Right lobe of liver (tissue), 6 donors: Measurements from ENCODE around the gene UBA1. TPM values are rescaled to one million over a fixed set of nuclear protein-coding genes. Genes with fewer than 3 reads are reported as not detected.

Experiments
- ATAC-seq, 4 donors: fragments of 200-7000 bp; cut with Tn5 transposase; one replicate each; pipeline ENCODE4 v1.9.1; 2020; ENCODE audit warnings: mild to moderate bottlenecking in 4 of 4, moderate library complexity in 4 of 4
- DNase-seq, 3 donors: peaks; one replicate each; pipeline ENCODE4 v3.0.0-alpha.2; 2020
- H3K27ac ChIP-seq, 3 donors: fragments of 200-600 bp; one replicate each; pipeline ENCODE4 v1.8.0; 2022
- H3K27me3 ChIP-seq, 2 donors: fragments of 200-600 bp; one replicate each; pipeline ENCODE4 v1.8.0; 2022
- H3K36me3 ChIP-seq, 4 donors: fragments of 200-600 bp; sonication (generic) in 1 of 4; one replicate each; pipeline versions ENCODE4 v1.5.1 to v1.8.0; 2017 to 2022; ENCODE audit warnings: control low read depth in 1 of 4
- H3K4me1 ChIP-seq, 4 donors: fragments of 200-600 bp; sonication (generic) in 1 of 4; one replicate each; pipeline versions ENCODE4 v1.5.1 to v1.8.0; 2017 to 2022; ENCODE audit warnings: control low read depth in 1 of 4
- H3K4me3 ChIP-seq, 3 donors: fragments of 200-600 bp; one replicate each; pipeline ENCODE4 v1.8.0; 2022
- H3K9me3 ChIP-seq, 4 donors: fragments of 200-600 bp; sonication (generic) in 1 of 4; one replicate each; pipeline versions ENCODE4 v1.5.1 to v1.8.0; 2017 to 2022; ENCODE audit warnings: control low read depth in 1 of 4
- CTCF ChIP-seq, 4 donors: fragments of 200-600 bp in 3 of 4; fragments of 450-650 bp in 1 of 4; IDR thresholded peaks; one replicate each; pipeline versions ENCODE4 v1.5.1 to v1.8.0; 2016 to 2022; ENCODE audit warnings: antibody characterized with exemption in 4 of 4, mild to moderate bottlenecking in 2 of 4
- POLR2A ChIP-seq: fragments of 450-650 bp; IDR thresholded peaks from one replicate; pipeline ENCODE4 v1.6.1; 2017; ENCODE audit warnings: antibody characterized with exemption, mild to moderate bottlenecking
- WGBS: methylation state at CpG from one replicate; pipeline ENCODE4 v1.1.6; 2018; ENCODE audit warnings: low coverage, low lambda C conversion rate; ENCODE audit not compliant: insufficient coverage; ENCODE audit errors: missing lambda C conversion rate; 5-methylcytosine and 5-hydroxymethylcytosine counted together
- intact Hi-C, 2 donors: fragments of 100-400 bp; cut with DNase I; formaldehyde crosslinking; loops; one replicate each; pipeline versions ENCODE4 v1.11.2 to v1.14.1; 2022
- total RNA-seq, 6 experiments: library from RNA; depleted of rRNA in 2 of 6; stranded (reverse); fragments of >200 nt in 2 of 6; fragmentation: NEBNext Ultra II Directional in 3 of 6; extraction: Animal tissue kit (Norgen Biotek cat#: 25700) in 3 of 6; gene quantifications; one replicate each; pipeline versions ENCODE4 v1.1.0 to v1.2.4, GENCODE V29; 2016 to 2023
- donor health status: DM: no; HTN: yes; CAD: no.
- donor health status: DM: no; HTN: no; CAD: no.
- donor health status: DM: no; HTN: no; CAD: no.
- donor health status: DM: no; HTN: yes; CAD: no.
- donor health status: DM: no; HTN: yes; CAD: no.

UBA1 gene
- total RNA-seq, 6 experiments from 2014 or later: 85.1 to 120 (median 107) TPM

- Histone ChIP-seq H3K27me3 (no peaks in the 10 kb centered on the region), H3K36me3 (peaks cover 4 to 94% (median 49%) of the 10 kb centered on the region in 4 donors), H3K4me3 (no peak overlapping the region), H3K9me3 (no peaks in the 10 kb centered on the region), H3K27ac (no peak overlapping the region), H3K4me1 (no peaks in the 10 kb centered on the region)
- intact Hi-C loops: no loop called here
- 83% methylated on average over 2 of the region's 15 CpGs for WGBS
- TF ChIP-seq POLR2A (no peak), CTCF (IDR thresholded peaks at IDR 0.05) (no peak)
- ATAC-seq (no peak), DNase-seq (peak in 1 of 3 donors; percentile 23)
These were observed 17.2 kb downstream of the UBA1 start for GRCh38 chrX:47210661-47211425.

GRCh38 chrX:47212381-47213293 is 19.0 kb downstream of the UBA1 start:
- no peak for ATAC-seq

GRCh38 chrX:47214435-47215077 is 20.9 kb downstream of the UBA1 start:
- TF ChIP-seq POLR2A: no peak
- TF ChIP-seq CTCF (IDR thresholded peaks at IDR 0.05): no peak
- no peak overlapping the region for H3K4me3 ChIP-seq
- H3K4me1 ChIP-seq: peaks cover 0 to 6% (median 0%) of the 10 kb centered on the region in 4 donors
- peaks cover 4 to 63% (median 32%) of the 10 kb centered on the region in 4 donors for H3K36me3 ChIP-seq
- H3K9me3 ChIP-seq: no peaks in the 10 kb centered on the region
- no peak overlapping the region for H3K27ac ChIP-seq
- DNase-seq (peak in 1 of 3 donors; percentile 57), ATAC-seq (no peak)
- intact Hi-C loops: no loop called here
- H3K27me3 ChIP-seq: no peaks in the 10 kb centered on the region
- 89% methylated on average over 8 of the region's 20 CpGs for WGBS

More at GRCh38 chrX:47212381-47213293, 19.0 kb downstream of the UBA1 start:
- Histone ChIP-seq H3K9me3 (no peaks in the 10 kb centered on the region), H3K36me3 (peaks cover 4 to 79% (median 37%) of the 10 kb centered on the region in 4 donors), H3K27me3 (no peaks in the 10 kb centered on the region), H3K4me3 (no peak overlapping the region), H3K4me1 (peaks cover 0 to 6% (median 0%) of the 10 kb centered on the region in 4 donors), H3K27ac (no peak overlapping the region)
- WGBS: 92% methylated on average over 9 of the region's 12 CpGs
- DNase-seq: peak in 1 of 3 donors; percentile 12
- intact Hi-C loops: no loop called here
- TF ChIP-seq POLR2A (no peak), CTCF (IDR thresholded peaks at IDR 0.05) (no peak)

GRCh38 chrX:47215291-47215900 is 21.8 kb downstream of the UBA1 start:
- TF ChIP-seq CTCF (IDR thresholded peaks at IDR 0.05) (no peak), POLR2A (no peak)
- Histone ChIP-seq H3K9me3 (no peaks in the 10 kb centered on the region), H3K36me3 (peaks cover 4 to 55% (median 28%) of the 10 kb centered on the region in 4 donors), H3K27ac (no peak overlapping the region), H3K4me3 (no peak overlapping the region), H3K4me1 (peaks cover 0 to 9% (median 0%) of the 10 kb centered on the region in 4 donors), H3K27me3 (no peaks in the 10 kb centered on the region)
- intact Hi-C loops: no loop called here
- 100% methylated on average over 1 of the region's 12 CpGs for WGBS
- ATAC-seq (no peak), DNase-seq (peak in 1 of 3 donors; percentile 33)
